Measurements from ENCODE around the gene CHST3. TPM values are rescaled to one million over a fixed set of nuclear protein-coding genes. Genes with fewer than 3 reads are reported as not detected.
A peak's percentile ranks its signal among the peaks of the same experiment; 100 is the strongest.

CHST3 gene
- total and polyA plus RNA-seq, 10 of the 15 experiments (the other 5 are each of a cell fraction or from before 2014, with no cell fraction given), result 0.03 to 0.50 (median 0.05) TPM; not detected in 2

- WGBS (ENCODE audit: insufficient coverage, insufficient replicate concordance, low lambda C conversion rate, missing lambda C conversion rate), result 42% methylated on average over 17 of the region's 17 CpGs
- in situ Hi-C loops (cut with MboI), result loop anchor here (5.0 kb wide), 1 partner anchor 87 kb away; no protein-coding TSS in a partner anchor
- no peak overlapping the region for H3K4me3 ChIP-seq
- FAIRE-seq (no peak), DNase-seq (ENCODE audit: low read depth, low spot score) (no peak), ATAC-seq (no peak)
- no peaks in the 10 kb centered on the region for H4K20me1 ChIP-seq (ENCODE audit: control insufficient read depth, insufficient read depth)
- H3K4me1 ChIP-seq (ENCODE audit: control insufficient read depth, insufficient read depth, low read length), result no peaks in the 10 kb centered on the region
- no peak overlapping the region for H3K4me2 ChIP-seq (ENCODE audit: control insufficient read depth, insufficient read depth)
- no peaks in the 10 kb centered on the region for H3K27me3 ChIP-seq (replicated peaks in 1 of 2; ENCODE audit: control insufficient read depth in 2 of 2, insufficient read depth in 2 of 2, low read length in 1 of 2)
- ChIA-PET POLR2A (interaction anchor here (0.7 kb wide), 1 partner anchor 141 kb away, joined by 5 read pairs; no protein-coding TSS in a partner anchor), RAD21 (ENCODE audit: unreplicated experiment) (interaction anchor here (1.0 to 7.1 kb wide), 6 partner anchors 45 to 149 kb away, joined by 3 to 90 read pairs (median 3); no protein-coding TSS in a partner anchor), SMC1A (ENCODE audit: uncharacterized antibody, unreplicated experiment) (interaction anchor here (0.6 to 9.2 kb wide), 9 partner anchors 50 to 453 kb away, joined by 3 to 107 read pairs (median 5); no protein-coding TSS in a partner anchor), CTCF (interaction anchor here (0.6 to 11.4 kb wide), 8 partner anchors 13 to 178 kb away, joined by 3 to 214 read pairs (median 5); no protein-coding TSS in a partner anchor)
- no peaks in the 10 kb centered on the region for H3K79me2 ChIP-seq (ENCODE audit: control insufficient read depth, insufficient read depth, low read length)
- no peak overlapping the region for H3K27ac ChIP-seq (ENCODE audit: control insufficient read depth, insufficient read depth)
- intact Hi-C loops (cut with micrococcal nuclease; ENCODE audit: unreplicated experiment), result loop anchor here (5.0 kb wide), 2 partner anchors 127 to 667 kb away; no protein-coding TSS in a partner anchor
- H3K9ac ChIP-seq (ENCODE audit: control insufficient read depth, insufficient read depth, low read length), result no peak overlapping the region
- no TSS peak for BruUV-seq (replicated peaks)
- H3K9me3 ChIP-seq (replicated peaks; ENCODE audit: control insufficient read depth, insufficient read depth, low read length), result peaks cover 2% of the 10 kb centered on the region
- H2AFZ ChIP-seq (ENCODE audit: control insufficient read depth, low read depth, low read length), result no peak overlapping the region
- TF ChIP-seq CTCF (IDR thresholded peaks at IDR 0.05 in 2 of 3, conservative IDR thresholded peaks at IDR 0.05 in 1 of 3; ENCODE audit: control insufficient read depth in 2 of 3, extremely low read depth in 1 of 3, insufficient read depth in 1 of 3, low read depth in 3 of 3, low read length in 3 of 3) (peak in 1 of 3 experiments; percentile 18; a peak in 1 of 6 replicates), IRF5 (IDR thresholded peaks at IDR 0.05; ENCODE audit: borderline replicate concordance) (no peak)
- no peaks in the 10 kb centered on the region for H3K36me3 ChIP-seq (ENCODE audit: control insufficient read depth in 2 of 2, insufficient read depth in 2 of 2, low read length in 1 of 2)
Measured at GRCh38 chr10:72044417-72045041, 80.3 kb downstream of the CHST3 start.

All from GM12878 (cell line).